PFSK-1 (cell line): ENCODE data around the gene DHX34.

Source experiments
- FOXP2 ChIP-seq: optimal IDR thresholded peaks from 2 replicates; pipeline ENCODE3; 2011; ENCODE audit warnings: borderline replicate concordance, control low read depth, inconsistent platforms; ENCODE audit not compliant: insufficient read depth; ENCODE audit errors: extremely low read length, extremely low read depth
- POLR2AphosphoS5 ChIP-seq: IDR thresholded peaks from 2 replicates; pipeline ENCODE4 v1.6.1; 2012; ENCODE audit warnings: low read depth, mild to moderate bottlenecking, control low read depth, low read length, moderate library complexity
- REST ChIP-seq, 2 experiments: IDR thresholded peaks; 2 replicates each; pipeline versions ENCODE4 v1.6.1 to v1.8.0; 2011 to 2012; ENCODE audit warnings: low read depth in 2 of 2, low read length in 2 of 2, control low read depth in 1 of 2, inconsistent platforms in 1 of 2, mild to moderate bottlenecking in 1 of 2, moderate library complexity in 1 of 2; ENCODE audit not compliant: insufficient read depth in 1 of 2
- SIN3A ChIP-seq: IDR thresholded peaks from 2 replicates; pipeline ENCODE4 v1.6.1; 2012; ENCODE audit warnings: mild to moderate bottlenecking, low read length, moderate library complexity, borderline replicate concordance; ENCODE audit not compliant: insufficient read depth
- TAF1 ChIP-seq: IDR thresholded peaks from 2 replicates; pipeline ENCODE4 v1.6.1; 2012; ENCODE audit warnings: low read length, control low read depth, borderline replicate concordance; ENCODE audit not compliant: insufficient read depth

Gene DHX34

GRCh38 chr19:47341734-47342133 is 7.4 kb upstream of the DHX34 start:
- TF ChIP-seq POLR2AphosphoS5 (no peak), REST (IDR thresholded peaks at IDR 0.05; ENCODE audit: insufficient read depth in 1 of 2, low read depth in 2 of 2, low read length in 2 of 2) (no peak), FOXP2 (no peak), TAF1 (no peak), SIN3A (no peak)

- no peak for TF ChIP-seq REST (IDR thresholded peaks at IDR 0.05; ENCODE audit: insufficient read depth in 1 of 2, low read depth in 2 of 2, low read length in 2 of 2)
Observed at GRCh38 chr19:47343194-47343802, 5.8 kb upstream of the DHX34 start.

GRCh38 chr19:47344425-47344824 is 4.7 kb upstream of the DHX34 start:
- TF ChIP-seq SIN3A = no peak
- no peak for TF ChIP-seq POLR2AphosphoS5
- TF ChIP-seq TAF1 = no peak
- no peak for TF ChIP-seq FOXP2
- TF ChIP-seq REST (IDR thresholded peaks at IDR 0.05; ENCODE audit: insufficient read depth in 1 of 2, low read depth in 2 of 2, low read length in 2 of 2) = no peak

GRCh38 chr19:47350630-47351029 is 1.5 kb downstream of the DHX34 start:
- TF ChIP-seq TAF1 (no peak), REST (IDR thresholded peaks at IDR 0.05; ENCODE audit: insufficient read depth in 1 of 2, low read depth in 2 of 2, low read length in 2 of 2) (no peak), SIN3A (no peak), POLR2AphosphoS5 (no peak; the same call in 1 of the 2 replicates), FOXP2 (no peak)

GRCh38 chr19:47351548-47351947 is 2.4 kb downstream of the DHX34 start:
- TF ChIP-seq FOXP2 (no peak), POLR2AphosphoS5 (no peak), REST (IDR thresholded peaks at IDR 0.05; ENCODE audit: insufficient read depth in 1 of 2, low read depth in 2 of 2, low read length in 2 of 2) (no peak), TAF1 (no peak), SIN3A (no peak)
